Ectodermal cell (in vitro differentiated cells): ENCODE results near the gene METRNL.
"Not testable (repeated sequence)": the region's sequence is repeated elsewhere in the genome, so short reads cannot be mapped to it uniquely, and the experiment has no call there.

Source experiments
- H3K27ac ChIP-seq: 2 replicates; pipeline ENCODE4 v1.7.0; 2013; ENCODE audit warnings: mild to moderate bottlenecking, low read depth, low read length; ENCODE audit not compliant: insufficient read depth, poor library complexity, severe bottlenecking
- H3K27me3 ChIP-seq: 2 replicates; pipeline ENCODE4 v1.7.0; 2013; ENCODE audit warnings: mild to moderate bottlenecking, low read length; ENCODE audit not compliant: insufficient read depth, control insufficient read depth, poor library complexity, severe bottlenecking
- H3K36me3 ChIP-seq: one replicate; pipeline ENCODE4 v1.7.0; 2013; ENCODE audit warnings: low read length; ENCODE audit not compliant: control insufficient read depth, insufficient read depth
- H3K4me1 ChIP-seq: one replicate; pipeline ENCODE4 v1.7.0; 2013; ENCODE audit warnings: low read length; ENCODE audit not compliant: control insufficient read depth, insufficient read depth
- H3K4me3 ChIP-seq: 2 replicates; pipeline ENCODE4 v1.7.0; 2013; ENCODE audit warnings: low read depth, low read length, control low read depth; ENCODE audit not compliant: insufficient read depth
- H3K9me3 ChIP-seq: 2 replicates; pipeline ENCODE4 v1.7.0; 2013; ENCODE audit warnings: mild to moderate bottlenecking, low read length, moderate library complexity; ENCODE audit not compliant: control insufficient read depth
- WGBS, 2 experiments: methylation state at CpG; one replicate each; pipeline ENCODE4 v1.1.7; 2013; ENCODE audit warnings: missing lambda C conversion rate in 2 of 2; 5-methylcytosine and 5-hydroxymethylcytosine counted together

Gene METRNL

GRCh38 chr17:83132251-83133081 lies 53.1 kb downstream of the METRNL start:
- no peaks in the 10 kb centered on the region for H3K27me3 ChIP-seq
- no peak overlapping the region for H3K4me3 ChIP-seq
- 94 to 95% methylated on average over 21 of the region's 21 CpGs for WGBS, 2 experiments
- no peaks in the 10 kb centered on the region for H3K36me3 ChIP-seq
- no peaks in the 10 kb centered on the region for H3K4me1 ChIP-seq
- H3K27ac ChIP-seq, result no peak overlapping the region
- H3K9me3 ChIP-seq, result no peaks in the 10 kb centered on the region

- WGBS, 2 experiments, result 83 to 87% methylated on average over 16 of the region's 16 CpGs
- no peak overlapping the region for H3K27ac ChIP-seq
- H3K36me3 ChIP-seq, result no peaks in the 10 kb centered on the region
- no peaks in the 10 kb centered on the region for H3K9me3 ChIP-seq
- no peaks in the 10 kb centered on the region for H3K27me3 ChIP-seq
- H3K4me3 ChIP-seq, result no peak overlapping the region
- H3K4me1 ChIP-seq, result no peaks in the 10 kb centered on the region
These were observed 54.1 kb downstream of the METRNL start for GRCh38 chr17:83133302-83134121.

- not testable (repeated sequence) for H3K9me3 ChIP-seq, H3K4me1 ChIP-seq, H3K4me3 ChIP-seq, H3K36me3 ChIP-seq, H3K27me3 ChIP-seq, H3K27ac ChIP-seq
- 89 to 91% methylated on average over 38 of the region's 38 CpGs for WGBS, 2 experiments
These were observed 55.0 kb downstream of the METRNL start for GRCh38 chr17:83134456-83134855.

GRCh38 chr17:83135692-83136091 lies 56.3 kb downstream of the METRNL start:
- no peaks in the 10 kb centered on the region for H3K9me3 ChIP-seq
- 92 to 94% methylated on average over 14 of the region's 14 CpGs for WGBS, 2 experiments
- no peaks in the 10 kb centered on the region for H3K4me1 ChIP-seq
- H3K4me3 ChIP-seq, result no peak overlapping the region
- no peaks in the 10 kb centered on the region for H3K27me3 ChIP-seq
- no peaks in the 10 kb centered on the region for H3K36me3 ChIP-seq
- H3K27ac ChIP-seq, result no peak overlapping the region

GRCh38 chr17:83136156-83136555 lies 56.7 kb downstream of the METRNL start:
- Histone ChIP-seq H3K27me3 (no peaks in the 10 kb centered on the region), H3K36me3 (no peaks in the 10 kb centered on the region), H3K27ac (no peak overlapping the region), H3K9me3 (no peaks in the 10 kb centered on the region), H3K4me3 (no peak overlapping the region), H3K4me1 (no peaks in the 10 kb centered on the region)
- 83 to 85% methylated on average over 13 of the region's 13 CpGs for WGBS, 2 experiments

GRCh38 chr17:83136931-83137330 lies 57.5 kb downstream of the METRNL start:
- no peaks in the 10 kb centered on the region for H3K9me3 ChIP-seq
- no peaks in the 10 kb centered on the region for H3K27me3 ChIP-seq
- 95% methylated on average over 16 of the region's 16 CpGs for WGBS, 2 experiments
- H3K4me1 ChIP-seq, result no peaks in the 10 kb centered on the region
- no peak overlapping the region for H3K4me3 ChIP-seq
- no peaks in the 10 kb centered on the region for H3K36me3 ChIP-seq
- no peak overlapping the region for H3K27ac ChIP-seq

GRCh38 chr17:83137523-83137922 lies 58.1 kb downstream of the METRNL start:
- H3K27me3 ChIP-seq, result no peaks in the 10 kb centered on the region
- no peaks in the 10 kb centered on the region for H3K4me1 ChIP-seq
- 92 to 93% methylated on average over 9 of the region's 9 CpGs for WGBS, 2 experiments
- no peak overlapping the region for H3K4me3 ChIP-seq
- no peaks in the 10 kb centered on the region for H3K9me3 ChIP-seq
- H3K27ac ChIP-seq, result no peak overlapping the region
- H3K36me3 ChIP-seq, result no peaks in the 10 kb centered on the region

GRCh38 chr17:83138820-83139219 lies 59.4 kb downstream of the METRNL start:
- H3K36me3 ChIP-seq, result no peaks in the 10 kb centered on the region
- H3K4me1 ChIP-seq, result no peaks in the 10 kb centered on the region
- no peaks in the 10 kb centered on the region for H3K9me3 ChIP-seq
- H3K27ac ChIP-seq, result no peak overlapping the region
- no peaks in the 10 kb centered on the region for H3K27me3 ChIP-seq
- WGBS, 2 experiments, result 87 to 88% methylated on average over 3 of the region's 3 CpGs
- H3K4me3 ChIP-seq, result no peak overlapping the region

GRCh38 chr17:83139541-83140248 lies 60.3 kb downstream of the METRNL start:
- H3K36me3 ChIP-seq, H3K27me3 ChIP-seq, H3K9me3 ChIP-seq, H3K4me3 ChIP-seq, H3K4me1 ChIP-seq, H3K27ac ChIP-seq: not testable (repeated sequence)
- 95 to 96% methylated on average over 24 of the region's 31 CpGs for WGBS, 2 experiments

GRCh38 chr17:83140249-83140566 lies 60.8 kb downstream of the METRNL start:
- not testable (repeated sequence) for H3K4me1 ChIP-seq, H3K27me3 ChIP-seq, H3K9me3 ChIP-seq, H3K36me3 ChIP-seq, H3K4me3 ChIP-seq, H3K27ac ChIP-seq
- WGBS, 2 experiments, result 93 to 95% methylated on average over 13 of the region's 13 CpGs
